Upper lobe of left lung (tissue), 6 donors: ENCODE measurements around the gene SSR4. TPM values are rescaled to one million over a fixed set of nuclear protein-coding genes. Genes with fewer than 3 reads are reported as not detected.

Source experiments
- ATAC-seq, 2 donors: fragments of 200-7000 bp; cut with Tn5 transposase; one replicate each; pipeline ENCODE4 v1.9.1; 2022; ENCODE audit warnings: mild to moderate bottlenecking in 2 of 2, moderate library complexity in 2 of 2; ENCODE audit not compliant: low FRiP score in 2 of 2
- DNase-seq, 2 donors: peaks; one replicate each; pipeline ENCODE4 v3.0.0-alpha.2; 2019 to 2020
- H3K27ac ChIP-seq, 4 donors: fragments of 200-600 bp; sonication (generic); one replicate each; pipeline ENCODE4 v1.5.1; 2016 to 2019
- H3K27me3 ChIP-seq, 4 donors: fragments of 200-600 bp; sonication (generic); one replicate each; pipeline ENCODE4 v1.5.1; 2017 to 2019
- H3K36me3 ChIP-seq, 4 donors: fragments of 200-600 bp; sonication (generic); one replicate each; pipeline ENCODE4 v1.5.1; 2016 to 2019
- H3K4me1 ChIP-seq, 4 donors: fragments of 200-600 bp; sonication (generic); one replicate each; pipeline ENCODE4 v1.5.1; 2018 to 2019
- H3K4me3 ChIP-seq, 4 donors: fragments of 200-600 bp; sonication (generic); one replicate each; pipeline ENCODE4 v1.5.1; 2017 to 2019; ENCODE audit warnings: mild to moderate bottlenecking in 2 of 4, moderate library complexity in 1 of 4
- H3K9me3 ChIP-seq, 4 donors: fragments of 200-600 bp; sonication (generic); one replicate each; pipeline ENCODE4 v1.5.1; 2018 to 2019
- EP300 ChIP-seq, 4 donors: sonication (generic); formaldehyde crosslinking; IDR thresholded peaks; one replicate each; pipeline ENCODE4 v1.5.1; 2017; ENCODE audit warnings: antibody characterized with exemption in 4 of 4, control low read depth in 2 of 4
- POLR2A ChIP-seq, 4 donors: fragments of 450-650 bp; IDR thresholded peaks; one replicate each; pipeline ENCODE4 v1.5.1; 2016 to 2017; ENCODE audit warnings: antibody characterized with exemption in 4 of 4, mild to moderate bottlenecking in 2 of 4
- POLR2AphosphoS5 ChIP-seq, 2 donors: sonication (generic); formaldehyde crosslinking; IDR thresholded peaks; one replicate each; pipeline ENCODE4 v1.5.1; 2017; ENCODE audit warnings: antibody characterized with exemption in 2 of 2
- WGBS, 2 donors: methylation state at CpG; one replicate each; pipeline ENCODE4 v1.1.5; 2017 to 2018; 5-methylcytosine and 5-hydroxymethylcytosine counted together
- total RNA-seq, 6 donors: library from RNA; depleted of rRNA in 4 of 6; stranded (reverse); fragments of >200 nt in 4 of 6; gene quantifications; one replicate each; pipeline versions ENCODE4 v1.1.0 to v1.2.1, GENCODE V29; 2016 to 2021
- TF ChIP-seq, protein P1 (sequence below), 6 experiments: fragments of 450-650 bp in 4 of 6; fragments of 200-600 bp in 2 of 6; sonication (generic) in 2 of 6; IDR thresholded peaks; one replicate each; pipeline ENCODE4 v1.5.1; 2016 to 2019; ENCODE audit warnings: antibody characterized with exemption in 6 of 6
- donor health status: DM: no; HTN: no; CAD: no; lungs with moderate emphysema.
- donor health status: DM: no; HTN: yes; CAD: no; lungs with severe emphysema.

SSR4 gene
- total RNA-seq, 6 donors from 2014 or later, result 70.2 to 328 (median 172) TPM

- H3K27me3 ChIP-seq, result peaks cover 0 to 16% (median 4%) of the 10 kb centered on the region in 4 donors
- DNase-seq, result peak in 1 of 2 donors; percentile 34
- 31 to 38% methylated on average over 12 to 43 of the region's 50 CpGs for WGBS, 2 donors
Observed at GRCh38 chrX:153828723-153829548, 34.5 kb downstream of the SSR4 start.

GRCh38 chrX:153829549-153829798, 35.0 kb downstream of the SSR4 start:
- Histone ChIP-seq H3K4me3 (peak overlapping the region in 3 of 4 donors; percentile 33 to 48 (median 42)), H3K27ac (no peak overlapping the region), H3K4me1 (peaks cover 8 to 21% (median 12%) of the 10 kb centered on the region in 4 donors), H3K27me3 (peaks cover 0 to 16% (median 4%) of the 10 kb centered on the region in 4 donors), H3K9me3 (no peaks in the 10 kb centered on the region), H3K36me3 (no peaks in the 10 kb centered on the region)
- WGBS, 2 donors, result 24% methylated on average over 10 of the region's 27 CpGs; no CpG with 5 or more reads in 1 of the 2 donors
- DNase-seq (peak in 1 of 2 donors; percentile 56), ATAC-seq (peak in 1 of 2 donors; percentile 19)
- TF ChIP-seq EP300 (IDR thresholded peaks at IDR 0.05) (no peak), POLR2AphosphoS5 (IDR thresholded peaks at IDR 0.05) (no peak), POLR2A (IDR thresholded peaks at IDR 0.05) (no peak)
- TF ChIP-seq, protein P1, sequence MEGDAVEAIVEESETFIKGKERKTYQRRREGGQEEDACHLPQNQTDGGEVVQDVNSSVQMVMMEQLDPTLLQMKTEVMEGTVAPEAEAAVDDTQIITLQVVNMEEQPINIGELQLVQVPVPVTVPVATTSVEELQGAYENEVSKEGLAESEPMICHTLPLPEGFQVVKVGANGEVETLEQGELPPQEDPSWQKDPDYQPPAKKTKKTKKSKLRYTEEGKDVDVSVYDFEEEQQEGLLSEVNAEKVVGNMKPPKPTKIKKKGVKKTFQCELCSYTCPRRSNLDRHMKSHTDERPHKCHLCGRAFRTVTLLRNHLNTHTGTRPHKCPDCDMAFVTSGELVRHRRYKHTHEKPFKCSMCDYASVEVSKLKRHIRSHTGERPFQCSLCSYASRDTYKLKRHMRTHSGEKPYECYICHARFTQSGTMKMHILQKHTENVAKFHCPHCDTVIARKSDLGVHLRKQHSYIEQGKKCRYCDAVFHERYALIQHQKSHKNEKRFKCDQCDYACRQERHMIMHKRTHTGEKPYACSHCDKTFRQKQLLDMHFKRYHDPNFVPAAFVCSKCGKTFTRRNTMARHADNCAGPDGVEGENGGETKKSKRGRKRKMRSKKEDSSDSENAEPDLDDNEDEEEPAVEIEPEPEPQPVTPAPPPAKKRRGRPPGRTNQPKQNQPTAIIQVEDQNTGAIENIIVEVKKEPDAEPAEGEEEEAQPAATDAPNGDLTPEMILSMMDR (IDR thresholded peaks at IDR 0.05), result no peak

More at GRCh38 chrX:153828723-153829548, 34.5 kb downstream of the SSR4 start:
- no peaks in the 10 kb centered on the region for H3K36me3 ChIP-seq
- no peak for TF ChIP-seq POLR2AphosphoS5 (IDR thresholded peaks at IDR 0.05)
- no peak for TF ChIP-seq EP300 (IDR thresholded peaks at IDR 0.05)
- TF ChIP-seq, protein P1 (IDR thresholded peaks at IDR 0.05), result no peak
- no peak for TF ChIP-seq POLR2A (IDR thresholded peaks at IDR 0.05)
- peak overlapping the region in 3 of 4 donors; percentile 33 to 48 (median 42) for H3K4me3 ChIP-seq
- no peak overlapping the region for H3K27ac ChIP-seq
- H3K9me3 ChIP-seq, result no peaks in the 10 kb centered on the region
- H3K4me1 ChIP-seq, result peaks cover 8 to 21% (median 12%) of the 10 kb centered on the region in 4 donors
- no peak for ATAC-seq

DNA sequence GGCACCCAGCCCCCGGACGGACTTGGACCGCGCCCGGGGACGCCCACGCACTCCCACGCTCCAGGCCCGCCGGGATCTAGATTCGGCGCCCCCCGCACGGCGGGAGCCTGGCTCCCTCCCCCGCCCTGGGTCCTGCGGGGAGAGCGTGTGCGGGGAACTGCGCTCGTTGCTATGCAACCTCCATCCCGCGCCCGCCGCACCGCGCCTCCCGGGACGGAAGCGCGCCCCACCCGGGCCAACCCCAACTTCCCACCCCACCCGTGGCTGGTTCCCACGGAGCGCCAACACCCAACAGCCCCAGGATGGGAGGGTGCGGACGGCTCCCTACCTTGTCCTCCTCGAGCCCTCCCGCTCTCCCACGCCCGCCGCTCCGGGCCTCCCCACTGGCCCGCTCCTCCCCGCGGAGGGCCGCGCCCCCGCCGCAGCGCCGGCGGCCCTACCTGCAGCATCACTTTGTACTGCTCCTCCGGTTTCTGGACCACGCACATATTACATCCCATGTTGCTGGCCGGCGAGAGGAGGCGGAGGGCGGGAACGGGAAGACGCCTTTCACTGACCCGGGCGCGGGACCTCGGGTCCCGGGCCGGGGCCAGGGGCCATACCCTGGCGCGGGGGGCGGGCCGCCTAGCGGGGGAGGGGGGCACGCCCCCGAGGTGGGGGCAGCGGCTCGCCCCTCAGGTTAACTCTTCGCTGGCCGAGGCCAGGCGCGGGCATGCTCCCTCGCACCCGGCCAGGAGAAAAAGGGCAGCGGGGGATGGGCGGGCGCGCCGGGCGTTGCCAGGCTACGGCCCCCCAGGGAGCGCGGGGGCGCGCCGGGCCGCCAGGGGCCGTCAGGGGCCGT, 35.6 kb downstream of the SSR4 start, which contains the start of gene PDZD4:
TSS of gene PDZD4 (minus strand) at position 746 of the 841 bp plus-strand sequence. CDS start at position 500, 246 bp downstream.
- 3 to 33% methylated on average over 8 to 56 of the region's 97 CpGs for WGBS, 2 donors
- H3K27ac ChIP-seq, result no peak within 1 kb of the TSS
- H3K27me3 ChIP-seq, result peaks cover 0 to 16% (median 4%) of the 10 kb centered on the region in 4 donors
- DNase-seq, result peak in 1 of 2 donors; percentile 70
- peaks cover 8 to 21% (median 12%) of the 10 kb centered on the region in 4 donors for H3K4me1 ChIP-seq
- no peaks in the 10 kb centered on the region for H3K9me3 ChIP-seq
- ATAC-seq, result no peak
- no peaks in the 10 kb centered on the region for H3K36me3 ChIP-seq
- TF ChIP-seq EP300 (IDR thresholded peaks at IDR 0.05), result no peak
- TF ChIP-seq, protein P1 (IDR thresholded peaks at IDR 0.05), result no peak
- TF ChIP-seq POLR2AphosphoS5 (IDR thresholded peaks at IDR 0.05), result no peak
- TF ChIP-seq POLR2A (IDR thresholded peaks at IDR 0.05), result no peak
- peak within 1 kb of the TSS in 3 of 4 donors; percentile 33 to 48 (median 42) for H3K4me3 ChIP-seq

DNA sequence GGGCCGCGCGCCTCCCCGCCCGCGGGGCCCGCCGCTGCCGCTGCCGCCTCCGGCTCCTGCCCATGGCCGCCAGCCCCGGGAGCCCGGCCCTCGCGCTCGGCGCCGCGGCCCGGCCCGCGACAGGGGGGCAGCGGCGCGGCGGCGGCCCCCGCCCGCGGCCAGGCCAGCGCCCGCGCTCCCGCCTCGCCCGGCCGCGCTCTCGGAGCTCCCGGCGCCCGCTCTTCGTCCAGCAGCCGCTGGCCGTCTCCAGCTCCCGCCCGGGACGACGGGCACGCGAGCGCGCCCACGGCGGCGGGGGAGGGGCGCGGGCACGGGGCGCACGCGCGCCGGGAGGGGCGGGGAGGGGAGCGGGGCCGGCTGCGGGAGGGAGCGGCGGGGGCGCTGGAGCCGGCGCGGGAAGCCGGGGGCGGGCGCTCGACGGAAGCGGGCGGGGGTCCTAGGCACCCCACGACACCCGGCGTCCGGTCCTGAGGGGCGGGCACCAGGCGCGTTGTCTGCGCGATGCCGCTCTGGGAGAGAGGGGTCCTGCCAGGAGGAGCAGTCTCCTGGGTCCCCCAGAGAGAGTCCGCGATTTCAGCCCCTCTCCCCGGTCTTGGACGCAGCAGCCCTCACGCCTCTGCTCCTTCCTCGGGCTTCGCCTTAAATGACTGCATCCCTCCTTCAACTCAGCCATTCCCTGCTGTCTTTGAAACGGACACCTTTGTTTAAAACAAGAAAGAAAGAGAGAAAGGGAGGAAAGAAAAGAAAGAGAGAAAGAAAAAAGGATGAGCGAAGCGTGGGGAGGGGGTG, 36.4 kb downstream of the SSR4 start:
- no peak for ATAC-seq
- 16 to 34% methylated on average over 9 to 38 of the region's 102 CpGs for WGBS, 2 donors

More for the DNA sequence above, 36.4 kb downstream of the SSR4 start:
- H3K27me3 ChIP-seq, result peaks cover 0 to 16% (median 4%) of the 10 kb centered on the region in 4 donors
- DNase-seq, result peak in 1 of 2 donors; percentile 58
- no peak overlapping the region for H3K27ac ChIP-seq
- H3K36me3 ChIP-seq, result no peaks in the 10 kb centered on the region
- H3K4me1 ChIP-seq, result peaks cover 8 to 21% (median 12%) of the 10 kb centered on the region in 4 donors
- H3K9me3 ChIP-seq, result no peaks in the 10 kb centered on the region
- TF ChIP-seq POLR2A (IDR thresholded peaks at IDR 0.05) (no peak), EP300 (IDR thresholded peaks at IDR 0.05) (no peak), POLR2AphosphoS5 (IDR thresholded peaks at IDR 0.05) (no peak)
- TF ChIP-seq, protein P1 (IDR thresholded peaks at IDR 0.05), result no peak
- H3K4me3 ChIP-seq, result peak overlapping the region in 3 of 4 donors; percentile 33 to 48 (median 42)
